Activated gamma-delta T cell treated with Interleukin-2 at 50 U/mL for 16 hours (primary cell): Measurements from ENCODE around the gene IFI27L2.

Experiments used
- DNase-seq: peaks from one replicate; pipeline ENCODE4 v3.0.0-alpha.2; 2020

Gene IFI27L2

DNA sequence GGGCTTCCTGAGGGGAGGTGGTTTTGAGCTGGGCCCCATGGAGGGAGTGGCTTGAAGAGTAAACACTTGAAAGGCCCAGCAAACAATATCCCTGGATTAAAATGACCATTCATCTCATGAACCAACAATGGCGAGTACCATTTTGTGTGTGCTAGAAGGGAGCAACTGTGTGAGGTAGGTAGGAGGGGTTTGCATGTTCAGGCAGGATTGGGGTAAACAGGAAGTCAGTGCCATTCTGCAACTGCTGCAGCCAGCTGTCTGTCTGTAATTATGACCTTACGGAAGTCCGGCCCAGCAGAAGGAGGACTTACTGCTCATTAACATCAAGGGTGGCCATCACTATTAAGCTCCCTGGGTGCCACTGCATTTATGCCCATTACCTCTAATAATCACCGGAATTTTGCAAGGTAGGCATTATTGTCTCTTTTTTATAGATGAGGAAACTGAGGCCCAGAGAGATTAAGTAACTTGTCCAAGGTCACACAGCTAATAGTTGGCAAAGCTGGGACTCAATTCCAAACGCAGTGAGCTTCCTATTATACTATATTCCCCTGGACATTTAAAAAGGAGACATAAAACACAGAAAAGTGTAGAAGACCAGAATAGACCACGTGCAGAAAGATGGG lies 16.6 kb upstream of the IFI27L2 start:
- no peak for DNase-seq

DNA sequence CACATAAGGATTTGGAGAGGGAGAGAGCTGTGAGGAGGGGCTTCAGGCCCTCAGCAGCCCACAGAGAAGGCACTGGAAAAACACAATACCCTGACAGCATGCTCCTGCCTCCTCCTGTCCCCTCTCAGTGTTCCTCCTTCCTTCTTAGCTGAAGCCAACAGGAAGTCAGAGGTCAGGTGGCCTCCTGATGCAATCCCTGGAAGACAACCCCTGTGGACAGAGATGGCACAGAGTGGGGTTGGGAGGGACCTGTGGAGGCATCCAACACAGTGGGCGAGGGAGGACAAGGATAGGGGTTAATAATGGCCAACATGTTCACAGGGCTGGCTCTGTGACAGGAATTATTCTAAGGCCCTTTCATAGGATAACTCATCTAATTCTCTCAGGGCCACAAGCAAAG lies 15.4 kb upstream of the IFI27L2 start:
- no peak for DNase-seq

GRCh38 chr14:94143711-94144110 lies 14.3 kb upstream of the IFI27L2 start:
- DNase-seq = no peak

DNA sequence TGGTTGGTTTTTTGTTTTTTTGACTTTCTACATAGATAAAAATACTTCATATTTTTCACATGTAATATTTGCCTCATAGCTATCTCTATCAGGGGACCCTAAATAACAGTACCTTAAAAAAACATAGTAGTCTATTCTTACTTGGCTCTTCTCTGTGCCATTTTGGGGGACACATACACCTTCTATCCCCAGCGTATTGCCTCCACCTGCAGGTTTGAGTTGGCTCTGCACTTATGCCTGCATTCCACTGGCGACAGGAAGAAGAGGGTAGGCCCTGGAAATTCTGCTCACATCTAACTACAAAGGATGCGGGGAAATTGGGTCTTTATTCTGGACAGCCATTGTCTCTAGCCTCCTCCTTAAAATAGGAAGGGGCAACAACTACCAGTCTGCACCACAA lies 13.8 kb upstream of the IFI27L2 start:
- no peak for DNase-seq

GRCh38 chr14:94142836-94143235 lies 13.4 kb upstream of the IFI27L2 start:
- DNase-seq = no peak

DNA sequence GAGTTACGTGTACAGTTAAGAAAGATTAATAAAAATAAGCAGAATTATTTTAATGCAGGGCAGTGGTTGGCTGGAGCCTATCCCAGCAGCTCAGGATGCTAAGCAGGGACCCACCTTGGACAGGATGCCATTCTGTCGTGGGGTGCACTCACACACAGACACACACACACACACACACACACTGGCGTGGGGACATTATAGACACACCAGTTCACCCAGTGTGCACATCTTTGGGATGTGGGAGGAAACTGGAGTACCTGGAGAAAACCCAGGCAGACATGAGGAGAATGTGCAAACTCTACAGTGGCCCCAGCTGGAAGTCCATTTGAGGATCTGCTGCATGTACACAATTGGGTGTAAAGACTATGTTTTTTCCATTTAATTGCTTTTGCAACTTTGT lies 12.8 kb upstream of the IFI27L2 start:
- no peak for DNase-seq

GRCh38 chr14:94139421-94139820 lies 10.0 kb upstream of the IFI27L2 start:
- no peak for DNase-seq

- no peak for DNase-seq
Observed at GRCh38 chr14:94139006-94139405, 9.6 kb upstream of the IFI27L2 start.

DNA sequence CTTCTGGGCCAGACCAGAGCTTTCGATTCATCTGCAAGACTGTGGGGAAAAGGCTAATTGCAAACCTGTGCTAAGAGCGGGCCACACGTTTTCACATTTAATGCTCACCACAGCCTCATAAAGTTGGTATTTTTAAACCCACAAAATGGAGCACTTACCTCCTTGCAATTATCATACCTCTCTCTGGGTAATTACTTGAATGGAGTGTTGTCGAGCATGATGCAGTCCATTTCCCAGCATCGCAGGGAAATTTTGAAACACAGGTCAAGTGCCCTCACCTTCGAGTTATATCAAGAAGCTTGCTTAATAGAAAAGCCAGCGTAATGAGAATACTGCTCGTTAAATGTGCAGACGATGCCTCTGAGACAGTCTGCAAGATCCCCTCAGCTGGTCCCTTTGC lies 8.8 kb upstream of the IFI27L2 start:
- no peak for DNase-seq

DNA sequence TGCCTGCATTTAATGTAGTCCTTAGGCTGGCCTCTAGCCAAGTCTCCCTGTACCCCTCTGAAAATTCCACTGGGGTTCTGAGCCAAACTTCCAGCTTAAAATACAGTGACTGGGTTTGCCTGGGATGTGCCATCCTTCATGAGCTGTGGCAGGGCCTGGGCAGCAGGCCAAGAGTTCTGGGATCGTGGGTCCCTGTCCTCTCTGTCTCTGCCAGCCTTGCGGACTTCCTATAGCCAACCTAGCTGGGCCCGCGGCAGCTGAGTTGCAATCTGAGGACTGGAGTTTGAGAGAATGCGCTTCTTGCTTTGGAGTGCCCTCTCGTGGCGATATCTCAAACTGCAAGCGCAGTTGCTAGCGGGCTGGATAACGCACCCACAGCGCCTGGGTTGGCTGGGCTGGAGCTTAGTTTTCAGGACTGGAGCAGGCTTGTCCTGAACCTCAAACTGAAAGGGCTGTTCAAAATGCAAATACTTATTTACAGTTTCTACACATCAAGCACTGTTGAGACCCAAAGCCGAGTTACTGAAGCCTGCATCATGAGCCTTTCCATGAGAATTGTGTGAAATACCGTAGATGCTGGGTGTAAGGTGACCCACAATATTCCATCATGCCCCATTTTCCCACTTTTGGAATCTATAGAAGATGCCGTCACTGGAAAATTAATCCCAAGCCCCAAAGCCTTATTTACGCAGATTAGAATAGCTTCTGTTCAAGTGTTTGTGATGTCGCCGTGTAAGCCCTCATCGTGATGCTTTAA lies 7.3 kb upstream of the IFI27L2 start:
- peak; percentile 82 for DNase-seq

GRCh38 chr14:94135476-94135875 lies 6.1 kb upstream of the IFI27L2 start:
- DNase-seq = no peak

DNA sequence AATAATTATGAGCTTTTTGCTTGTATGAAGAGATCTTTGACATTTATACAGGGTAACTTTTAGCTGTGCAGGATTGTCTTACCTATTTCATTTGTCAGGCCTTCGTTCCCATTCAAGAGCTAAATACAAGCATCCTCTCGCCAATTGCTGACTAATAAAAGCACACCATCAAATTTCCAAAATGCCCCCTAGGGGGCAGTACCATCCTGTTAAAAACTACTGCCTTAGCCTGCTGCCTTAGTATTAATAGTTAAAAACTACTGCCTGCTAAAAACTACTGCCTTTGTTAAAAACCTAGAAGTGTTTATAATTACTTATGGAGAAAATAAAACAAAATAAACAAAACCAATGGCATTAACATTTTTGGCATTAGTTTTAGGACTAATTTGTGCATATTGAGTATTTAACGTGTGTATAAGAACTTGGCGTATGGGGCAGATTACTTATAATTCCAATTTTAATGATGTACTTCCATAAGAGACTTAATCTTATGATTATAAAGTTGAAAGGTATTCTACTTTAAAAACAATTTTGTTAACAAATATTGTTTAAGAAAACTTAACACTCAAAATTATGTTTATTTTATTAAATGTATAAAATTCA lies 3.0 kb upstream of the IFI27L2 start:
- peak; percentile 62 for DNase-seq

DNA sequence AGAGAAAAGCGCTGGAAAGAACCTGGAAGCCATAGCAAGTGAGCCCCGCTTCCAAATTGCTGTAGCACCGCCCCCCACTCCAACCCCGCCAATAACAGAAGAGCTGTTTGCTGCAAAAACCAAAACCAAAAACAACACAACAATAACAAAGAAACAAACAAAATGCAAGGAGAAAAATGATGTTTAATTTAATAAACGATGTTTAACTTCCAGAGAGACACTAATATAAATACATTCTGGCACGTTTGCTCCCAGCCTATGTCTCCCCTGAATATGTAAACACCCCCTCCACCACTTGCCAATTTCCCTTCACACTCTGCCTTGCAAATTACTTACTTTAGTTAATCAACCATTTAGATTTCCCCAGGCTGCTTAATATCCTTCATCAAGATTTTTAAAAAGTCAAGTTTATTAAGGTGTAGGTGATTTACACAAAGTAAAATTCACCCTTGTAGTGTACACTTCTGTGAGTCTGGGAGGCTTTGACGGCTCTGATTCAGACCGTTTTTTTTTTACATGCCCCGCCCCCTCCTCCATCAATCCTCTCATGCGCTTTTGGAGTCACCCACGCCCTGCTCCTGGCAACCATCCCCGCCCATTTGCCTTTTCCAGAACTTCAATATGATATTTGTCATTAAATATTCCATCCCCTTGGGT lies 482 bp upstream of the IFI27L2 start:
- DNase-seq = no peak

GRCh38 chr14:94128216-94128839 lies 1.1 kb downstream of the IFI27L2 start:
- DNase-seq = no peak

DNA sequence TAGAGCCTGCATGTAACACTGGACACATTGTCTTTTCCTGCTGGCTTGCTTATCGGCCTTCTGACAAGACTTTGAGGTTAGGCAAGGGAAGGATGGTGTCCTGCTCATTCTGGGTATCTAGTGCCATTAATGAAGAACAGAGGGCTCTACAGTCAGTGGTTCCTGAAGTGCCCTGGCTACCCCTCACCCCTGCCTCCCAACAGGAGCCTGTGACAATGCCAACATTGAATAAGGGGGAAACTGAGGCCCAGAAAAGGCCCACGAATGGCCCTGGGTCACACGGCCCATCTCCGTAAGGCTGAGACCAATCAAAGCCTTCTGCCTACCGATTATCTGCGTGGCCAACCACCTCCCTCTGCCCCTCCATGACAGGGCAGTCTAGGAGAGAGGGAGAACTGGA lies 2.1 kb downstream of the IFI27L2 start:
- DNase-seq = no peak

DNA sequence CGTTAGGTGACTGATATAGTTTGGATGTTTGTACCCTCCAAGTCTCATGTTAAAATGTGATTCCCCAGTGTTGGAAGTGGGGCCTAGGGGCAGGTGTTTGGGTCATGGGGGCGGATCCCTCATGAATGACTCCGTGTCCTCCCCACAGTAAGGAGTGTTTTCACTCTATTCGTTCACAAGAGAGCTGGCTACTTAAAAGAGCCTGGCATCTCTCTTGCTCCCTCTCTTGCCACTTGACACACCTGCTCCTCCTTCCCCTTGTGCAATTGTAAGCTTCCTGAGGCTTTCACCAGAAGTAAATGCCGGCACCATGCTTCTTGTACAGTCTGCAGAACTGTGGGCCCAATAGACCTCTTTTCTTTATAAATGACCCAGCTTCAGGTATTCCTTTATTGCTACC lies 2.6 kb downstream of the IFI27L2 start:
- no peak for DNase-seq

DNA sequence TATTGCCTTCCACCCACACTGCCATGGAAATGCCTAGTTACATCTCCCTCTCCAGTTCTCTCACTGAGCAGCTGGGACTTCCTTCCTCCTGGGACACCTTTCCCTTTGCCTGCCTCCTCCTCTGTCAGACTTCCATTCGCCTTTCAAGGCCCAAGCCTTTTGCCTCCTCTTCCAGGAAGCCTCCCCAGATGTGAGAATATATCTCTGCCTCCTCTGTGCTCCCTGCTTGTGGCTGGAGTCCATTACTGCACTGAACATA lies 3.1 kb downstream of the IFI27L2 start:
- no peak for DNase-seq

DNA sequence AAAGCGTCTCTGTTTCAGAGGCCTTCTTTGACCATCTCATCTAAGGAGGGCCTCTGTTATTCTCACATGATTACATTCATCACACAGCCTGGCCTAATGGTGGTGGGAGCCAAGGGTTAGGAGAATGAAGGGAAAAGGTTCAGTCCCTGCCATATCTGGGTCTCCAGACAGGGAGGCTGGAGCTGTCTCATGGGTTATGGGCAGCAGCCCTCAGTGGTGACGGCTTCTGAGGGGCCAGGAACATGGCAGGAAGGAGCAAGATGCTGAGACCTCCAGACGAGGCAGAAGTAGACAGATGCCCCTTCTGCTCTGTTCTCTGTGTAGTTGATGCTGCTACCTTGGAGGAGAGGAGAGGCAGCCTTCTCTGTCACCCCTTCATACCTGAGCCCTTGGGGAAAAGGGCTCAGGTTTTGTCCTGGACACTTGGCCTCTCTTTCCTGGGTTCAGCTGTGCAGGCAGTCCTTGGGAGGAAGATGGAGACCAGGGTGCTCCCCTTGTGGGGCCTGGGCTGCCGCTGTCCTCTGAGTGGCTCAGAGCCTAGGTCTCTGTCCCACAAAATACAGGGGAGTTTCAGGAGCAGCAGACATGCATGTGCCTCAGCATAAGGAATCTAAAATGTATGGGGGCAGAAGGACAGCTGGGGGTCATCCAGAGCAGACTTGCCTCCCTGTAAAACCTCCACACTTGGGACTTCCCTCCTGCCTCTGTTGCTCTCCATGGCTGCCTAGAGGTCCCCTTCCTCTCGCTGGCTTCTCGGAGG lies 3.6 kb downstream of the IFI27L2 start:
- DNase-seq = no peak

- DNase-seq = no peak
Observed at GRCh38 chr14:94124582-94125377, 4.6 kb downstream of the IFI27L2 start.

DNA sequence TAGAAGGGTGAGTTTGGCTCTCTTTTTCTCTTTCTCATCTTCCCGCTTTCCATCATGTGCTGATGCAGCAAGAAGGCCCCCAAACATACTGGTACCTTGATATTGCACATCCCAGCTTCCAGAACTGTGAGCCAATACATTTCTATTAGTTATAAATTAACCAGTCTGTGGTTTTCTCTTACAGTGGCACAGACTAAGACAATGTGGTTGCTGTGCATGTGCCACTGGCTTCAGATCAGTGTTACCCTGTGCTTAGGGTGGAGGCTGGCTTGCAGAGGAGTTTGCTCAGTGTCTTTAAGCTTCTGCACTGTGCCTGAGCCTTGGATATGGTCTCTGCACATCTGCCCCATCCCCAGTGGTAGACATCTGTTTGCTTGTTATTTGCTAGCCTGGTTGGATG lies 5.5 kb downstream of the IFI27L2 start:
- DNase-seq = no peak

- DNase-seq = no peak
Observed at GRCh38 chr14:94123296-94123695, 6.1 kb downstream of the IFI27L2 start.

- DNase-seq = no peak
Observed at GRCh38 chr14:94122438-94122837, 7.0 kb downstream of the IFI27L2 start.
